Glomerular visceral epithelial cell (primary cell): ENCODE measurements around the gene CCSER1.
"Not testable (repeated sequence)": the region's sequence is repeated elsewhere in the genome, so short reads cannot be mapped to it uniquely, and the experiment has no call there.

Experiments used
- DNase-seq: peaks from one replicate; pipeline ENCODE4 v3.0.0-alpha.2; 2016; ENCODE audit errors: extremely low spot score

The CCSER1 gene

DNA sequence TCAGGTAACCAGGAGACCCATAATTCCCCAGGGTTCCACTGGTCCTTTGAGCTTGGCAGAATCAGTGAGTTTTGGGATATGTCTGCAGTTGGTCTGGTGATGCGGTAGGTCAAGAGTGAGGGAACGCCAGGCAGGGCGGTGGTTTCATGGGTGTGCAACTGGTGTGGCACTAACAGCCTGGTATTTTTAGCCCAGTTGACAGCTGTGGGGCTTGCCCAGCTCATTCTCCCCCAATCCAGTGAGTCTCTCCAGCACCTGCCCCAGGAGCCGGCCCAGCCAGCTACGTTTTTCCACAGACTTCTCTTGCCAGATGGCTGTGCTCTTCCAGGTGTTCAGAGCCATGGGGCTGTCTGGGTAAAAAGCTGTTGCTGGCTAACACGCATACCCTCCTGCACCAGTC, 1019.9 kb downstream of the CCSER1 start:
- DNase-seq = no peak

DNA sequence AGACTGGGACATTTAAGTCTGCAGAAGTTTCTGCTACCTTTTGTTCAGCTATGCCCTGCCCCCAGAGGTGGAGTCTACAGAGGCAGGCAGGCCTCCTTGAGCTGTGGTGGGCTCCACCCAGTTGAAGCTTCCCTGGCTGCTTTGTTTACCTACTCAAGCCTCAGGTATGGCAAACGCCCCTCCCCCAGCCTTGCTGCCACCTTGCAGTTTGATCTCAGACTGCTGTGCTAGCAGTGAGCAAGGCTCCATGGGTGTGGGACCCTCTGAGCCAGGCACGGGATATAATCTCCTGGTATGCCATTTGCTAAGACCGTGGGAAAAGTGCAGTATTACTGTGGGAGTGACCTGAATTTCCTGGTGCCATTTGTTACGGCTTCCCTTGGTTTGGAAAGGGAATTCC, 1026.8 kb downstream of the CCSER1 start:
- DNase-seq = not testable (repeated sequence)

DNA sequence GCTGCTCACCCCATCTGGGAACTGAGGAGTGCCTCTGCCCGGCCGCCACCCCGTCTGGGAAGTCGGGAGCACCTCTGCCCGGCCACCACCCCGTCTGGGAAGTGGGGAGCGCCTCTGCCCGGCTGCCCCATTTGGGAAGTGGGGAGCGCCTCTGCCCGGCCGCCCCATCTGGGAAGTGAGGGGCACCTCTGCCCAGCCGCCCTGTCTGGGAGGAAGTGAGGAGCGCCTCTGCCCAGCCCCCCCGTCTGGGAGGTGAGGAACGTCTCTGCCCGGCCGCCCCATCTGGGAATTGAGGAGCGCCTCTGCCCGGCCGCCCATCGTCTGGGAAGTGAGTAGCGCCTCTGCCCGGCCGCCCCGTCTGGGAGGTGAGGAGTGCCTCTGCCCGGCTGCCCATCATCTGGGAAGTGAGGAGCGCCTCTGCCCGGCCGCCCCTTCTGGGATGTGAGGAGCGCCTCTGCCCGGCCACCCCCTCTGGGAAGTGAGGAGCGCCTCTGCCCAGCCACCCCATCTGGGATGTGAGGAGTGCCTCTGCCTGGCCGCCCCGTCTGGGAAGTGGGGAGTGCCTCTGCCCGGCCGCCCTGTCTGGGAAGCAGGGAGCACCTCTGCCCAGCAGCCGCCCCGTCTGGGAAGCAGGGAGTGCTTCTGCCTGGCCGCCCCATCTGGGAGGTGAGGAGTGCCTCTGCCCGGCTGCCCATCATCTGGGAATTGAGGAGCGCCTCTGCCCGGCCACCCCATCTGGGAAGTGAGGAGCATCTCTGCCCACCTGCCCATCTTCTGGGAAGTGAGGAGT, 1040.9 kb downstream of the CCSER1 start:
- not testable (repeated sequence) for DNase-seq

DNA sequence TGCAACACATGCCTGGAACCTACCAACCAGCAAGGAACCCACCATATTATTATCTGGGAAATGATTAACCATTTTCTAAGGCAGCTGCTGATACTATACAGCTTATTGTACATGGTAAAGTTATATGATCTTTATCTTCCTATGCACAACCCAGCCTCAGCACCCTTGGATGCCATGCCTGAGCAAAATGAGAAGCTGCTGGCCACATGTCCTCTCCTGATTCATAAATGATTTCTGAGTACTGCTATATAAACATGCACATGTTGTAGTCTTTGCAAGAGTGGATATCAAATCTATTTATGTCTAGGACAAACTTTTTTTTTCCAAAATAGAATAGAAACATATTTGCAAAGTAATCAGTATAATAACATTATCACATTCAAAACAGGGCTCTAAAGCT, 1043.6 kb downstream of the CCSER1 start:
- DNase-seq = peak; percentile 2

DNA sequence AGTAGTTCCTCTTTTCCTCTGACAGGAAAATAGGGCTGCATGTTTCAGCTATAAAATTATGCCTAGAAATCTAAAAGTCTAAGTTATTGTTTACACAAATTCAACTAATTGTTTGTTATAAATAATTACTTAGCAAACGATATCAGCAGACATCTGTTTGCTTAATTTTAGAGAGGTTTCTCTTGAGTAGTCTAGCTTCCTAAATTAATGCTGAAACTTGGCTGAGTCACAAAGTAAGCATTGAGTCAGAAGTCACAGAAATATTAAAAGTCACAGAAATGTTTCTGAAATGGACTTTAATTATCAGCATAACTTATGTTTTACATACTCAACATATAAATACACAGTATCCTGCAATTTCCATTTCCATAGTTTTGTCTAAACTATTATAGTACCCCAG, 1044.0 kb downstream of the CCSER1 start:
- DNase-seq = no peak

DNA sequence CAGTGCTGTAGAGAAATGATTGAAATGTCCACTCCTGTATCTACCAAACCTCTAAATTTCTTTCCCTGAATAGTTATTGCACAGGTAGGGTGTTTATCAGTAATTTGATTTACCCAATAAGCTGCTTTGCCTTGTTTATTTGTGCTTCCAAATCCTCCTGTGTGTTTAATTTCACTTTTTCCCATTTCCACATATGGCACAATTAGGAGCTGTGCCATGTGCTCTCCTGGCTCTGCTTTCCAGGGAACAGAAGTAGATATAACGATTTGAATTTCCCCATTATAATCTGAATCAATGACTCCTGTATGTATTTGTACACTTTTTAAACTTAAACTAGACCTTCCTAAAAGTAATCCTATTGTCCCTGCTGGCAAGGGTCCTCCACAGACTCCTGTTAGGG, 1057.9 kb downstream of the CCSER1 start:
- not testable (repeated sequence) for DNase-seq

DNA sequence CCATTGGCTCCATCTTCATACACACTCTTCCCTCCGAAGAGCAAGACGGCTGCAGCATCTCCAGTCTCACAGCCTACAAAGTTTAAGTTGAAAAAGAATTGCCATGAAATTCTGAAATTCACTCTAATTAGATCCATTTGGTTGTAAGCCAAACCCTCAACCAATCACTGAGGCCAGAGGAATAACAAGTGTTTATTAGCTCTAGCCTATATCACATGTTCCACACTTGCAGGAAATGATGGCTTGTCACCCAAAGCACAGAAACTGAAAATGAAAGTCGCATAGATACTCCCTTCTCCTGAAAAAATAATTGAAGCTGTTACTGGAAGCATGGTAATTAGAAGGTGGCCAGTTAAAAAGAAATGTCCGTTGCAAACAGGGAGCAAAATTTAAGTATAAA, 1071.8 kb downstream of the CCSER1 start:
- DNase-seq = peak; percentile 9

DNA sequence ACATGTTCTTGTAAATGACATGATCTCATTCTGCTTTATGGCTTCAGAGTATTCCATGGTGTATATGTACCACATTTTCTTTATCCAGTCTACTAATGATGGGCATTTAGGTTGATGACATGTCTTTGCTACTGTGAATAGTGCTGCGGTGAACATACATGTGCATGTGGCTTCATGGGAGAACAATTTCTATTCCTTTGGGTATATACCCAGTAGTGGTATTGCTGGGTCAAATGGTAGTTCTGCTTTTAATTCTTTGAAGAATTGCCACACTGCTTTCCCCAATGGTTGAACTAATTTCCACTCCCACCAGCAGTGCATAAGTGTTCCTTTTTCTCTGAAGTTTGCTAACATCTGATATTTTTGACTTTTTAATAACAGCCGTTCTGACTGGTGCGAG, 1080.3 kb downstream of the CCSER1 start:
- no peak for DNase-seq

DNA sequence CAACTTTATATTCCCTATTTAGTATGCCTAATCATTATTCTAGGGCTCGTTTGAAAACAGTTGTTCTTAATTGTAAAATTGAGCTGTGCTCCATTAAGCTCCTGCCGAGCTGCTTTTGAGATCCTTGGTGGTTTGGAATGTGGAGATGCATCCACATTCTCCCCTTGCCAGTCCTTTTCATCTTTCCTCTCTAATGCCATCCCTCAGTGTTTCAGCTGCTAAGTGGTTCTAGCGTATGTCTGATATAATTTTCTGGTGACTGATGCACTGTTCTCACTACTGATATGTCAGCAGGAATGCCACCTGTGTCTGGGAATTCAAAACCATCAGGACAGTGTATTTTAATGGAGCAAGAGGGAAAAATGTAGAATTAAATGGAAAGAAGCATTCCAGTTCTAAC, 1085.0 kb downstream of the CCSER1 start:
- no peak for DNase-seq

DNA sequence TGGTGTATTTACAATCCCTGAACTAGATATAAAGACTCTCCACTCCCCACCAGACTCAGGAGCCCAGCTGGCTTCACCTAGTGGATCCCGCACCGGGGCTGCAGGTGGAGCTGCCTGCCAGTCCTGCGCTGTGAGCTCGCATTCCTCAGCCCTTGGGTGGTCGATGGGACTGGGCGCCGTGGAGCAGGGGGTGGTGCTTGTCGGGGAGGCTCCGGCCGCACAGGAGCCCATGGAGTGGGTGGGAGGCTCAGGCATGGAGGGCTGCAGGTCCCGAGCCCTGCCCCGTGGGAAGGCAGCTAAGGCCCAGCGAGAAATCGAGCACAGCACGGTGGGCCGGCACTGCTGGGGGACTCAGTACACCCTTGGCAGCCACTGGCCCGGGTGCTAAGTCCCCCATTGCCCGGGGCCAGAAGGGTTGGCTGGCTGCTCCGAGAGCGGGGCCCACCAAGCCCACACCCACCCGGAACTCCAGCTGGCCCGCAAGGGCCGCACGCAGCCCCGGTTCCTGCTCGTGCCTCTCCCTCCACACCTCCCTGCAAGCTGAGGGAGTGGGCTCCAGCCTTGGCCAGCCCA, 1090.7 kb downstream of the CCSER1 start:
- DNase-seq = not testable (repeated sequence)

DNA sequence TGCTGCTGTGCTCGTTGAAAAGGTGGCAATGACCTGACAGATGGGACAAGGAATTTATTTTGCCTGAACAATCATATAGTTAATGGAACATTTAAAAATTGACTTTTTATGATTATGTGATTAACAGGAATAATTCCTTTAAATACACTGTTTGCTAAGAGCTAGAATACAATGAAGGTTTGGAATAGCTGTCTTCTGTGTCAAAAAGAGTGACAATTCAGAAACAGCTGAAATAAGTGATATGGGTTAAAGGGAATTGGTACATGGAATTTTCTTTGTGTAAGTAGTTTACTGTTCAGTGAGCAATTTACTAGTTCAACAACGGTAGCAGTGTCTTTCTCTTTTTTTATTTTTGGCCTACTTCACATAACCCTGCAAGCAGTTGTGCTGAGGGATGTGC, 1093.1 kb downstream of the CCSER1 start:
- DNase-seq = no peak

DNA sequence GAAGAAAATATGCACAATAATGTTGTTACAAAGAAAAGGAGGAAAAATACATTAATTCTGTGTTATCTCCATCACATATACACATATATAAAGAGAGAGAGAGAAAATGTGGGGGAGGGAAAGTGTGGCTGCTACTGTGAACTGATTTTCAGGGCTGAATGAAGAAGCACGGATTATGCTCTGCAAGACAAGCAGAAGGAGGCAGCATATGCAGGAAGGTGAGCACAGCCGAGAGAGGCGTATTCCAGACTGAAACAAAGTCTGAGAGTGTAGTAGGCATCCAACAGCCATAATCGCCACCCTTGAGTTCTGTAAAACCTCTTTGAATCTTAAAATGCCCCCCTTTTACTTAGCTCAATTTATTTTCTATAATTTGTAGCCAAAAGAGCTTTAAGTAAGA, 1094.8 kb downstream of the CCSER1 start:
- DNase-seq = no peak

DNA sequence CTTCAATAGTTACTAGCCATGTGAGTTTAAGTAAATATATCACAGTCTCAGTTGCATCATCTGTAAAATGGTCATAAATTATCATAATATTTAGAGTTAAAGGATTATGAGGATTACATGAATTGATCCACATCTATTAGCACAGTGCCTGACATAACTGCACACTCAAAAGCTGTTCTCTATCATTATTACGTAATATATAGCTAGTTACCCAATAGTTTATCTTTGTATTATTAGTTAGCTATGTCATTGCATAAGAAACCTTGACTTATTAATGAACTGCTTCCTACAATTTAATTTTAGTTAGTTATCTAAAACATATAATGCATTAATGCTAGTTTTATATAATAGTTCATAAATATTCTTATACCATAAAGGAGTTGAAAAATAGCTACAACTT, 1099.7 kb downstream of the CCSER1 start:
- DNase-seq = no peak

DNA sequence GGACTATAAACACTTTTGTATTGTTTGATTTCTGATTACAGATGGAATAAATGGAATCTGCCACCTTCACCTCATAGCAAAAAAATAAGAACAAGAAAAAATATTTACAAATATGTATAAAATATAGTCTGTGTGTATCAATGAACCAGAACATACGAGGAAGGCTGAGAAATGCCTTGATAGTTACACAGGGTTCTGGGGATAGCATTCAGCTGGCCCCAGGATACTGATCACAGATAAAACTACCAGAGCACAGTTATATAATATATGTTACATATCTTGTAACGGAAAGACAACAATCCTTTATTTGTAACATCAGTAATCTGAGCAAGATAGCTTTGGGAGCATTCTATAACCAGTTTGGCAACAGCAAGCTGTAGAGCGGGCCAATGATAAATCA, 1101.5 kb downstream of the CCSER1 start:
- DNase-seq = no peak

DNA sequence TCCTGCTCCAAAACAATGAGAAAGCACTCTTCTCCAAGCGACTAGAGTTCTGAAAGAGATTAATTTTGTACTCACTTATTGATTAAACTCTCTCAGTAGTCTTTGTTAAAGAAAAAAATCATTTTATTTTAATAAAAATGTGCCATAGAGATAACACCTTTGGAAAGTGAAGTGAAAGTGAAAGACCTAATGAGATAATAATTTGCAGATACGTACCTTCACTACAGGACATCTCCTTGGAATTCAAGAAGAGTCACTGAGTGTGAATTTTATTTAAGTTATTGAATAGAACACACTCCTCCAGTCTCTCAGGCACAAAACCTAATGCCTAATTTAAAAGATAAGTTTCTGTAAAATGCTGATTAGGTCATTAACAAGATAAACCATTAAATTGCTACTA, 1106.0 kb downstream of the CCSER1 start:
- DNase-seq = no peak

DNA sequence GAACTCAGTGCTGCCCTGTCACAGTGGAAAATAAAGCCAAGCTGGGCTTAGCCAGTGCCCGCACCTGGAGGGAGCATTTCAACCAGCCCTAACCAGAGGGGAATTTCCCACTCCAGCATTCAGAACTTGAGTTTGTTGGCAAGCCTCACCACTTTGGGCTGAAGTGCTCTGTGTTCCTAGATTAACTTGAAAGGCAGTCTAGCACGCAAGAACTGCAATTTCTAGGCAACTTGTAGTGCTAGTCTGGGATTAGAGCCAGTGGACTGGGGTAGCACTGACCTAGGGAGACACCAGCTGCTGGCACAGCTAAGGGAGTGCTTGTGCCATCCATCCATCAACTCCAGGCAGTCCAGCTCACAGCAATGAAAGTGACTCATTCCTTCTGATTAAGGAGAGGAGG, 1115.9 kb downstream of the CCSER1 start:
- DNase-seq = peak; percentile 71

DNA sequence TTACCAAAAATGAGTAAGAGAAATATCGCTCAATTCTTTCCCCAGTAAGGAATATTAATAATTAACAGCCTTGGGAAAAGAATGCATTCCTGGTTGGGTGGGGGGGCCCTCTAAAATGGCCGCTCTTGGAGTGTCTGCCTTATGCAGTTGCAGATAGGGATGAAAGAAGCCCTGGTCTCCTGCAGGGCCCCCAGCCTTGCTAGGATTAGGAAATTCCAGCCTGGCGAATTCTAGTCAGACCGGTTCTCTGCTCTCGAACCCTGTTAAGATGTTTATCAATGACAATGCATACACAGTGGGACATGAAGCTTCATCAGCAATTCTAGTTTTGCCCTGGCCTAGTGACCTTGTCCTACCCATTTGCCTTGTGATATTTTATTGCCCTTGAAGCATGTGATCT, 1128.8 kb downstream of the CCSER1 start:
- peak; percentile 54 for DNase-seq

DNA sequence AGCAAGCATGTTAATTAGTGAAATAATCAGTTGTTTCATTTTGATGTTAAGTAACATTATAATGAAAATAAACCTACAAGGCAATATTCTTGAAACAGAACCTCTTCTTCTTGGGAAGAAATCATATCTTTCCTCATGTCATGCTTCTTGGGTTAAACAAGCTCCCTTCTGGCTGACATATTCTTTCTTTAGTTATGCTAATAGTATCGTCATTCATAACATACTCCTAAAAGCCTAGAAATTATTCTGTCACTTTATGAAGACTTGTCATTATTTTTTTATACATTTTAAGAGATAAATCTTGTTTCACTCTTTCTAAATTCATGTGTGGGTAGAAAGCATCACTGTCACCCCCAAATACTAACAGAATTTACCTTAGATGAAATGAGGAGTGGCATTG, 1129.6 kb downstream of the CCSER1 start:
- DNase-seq = no peak

DNA sequence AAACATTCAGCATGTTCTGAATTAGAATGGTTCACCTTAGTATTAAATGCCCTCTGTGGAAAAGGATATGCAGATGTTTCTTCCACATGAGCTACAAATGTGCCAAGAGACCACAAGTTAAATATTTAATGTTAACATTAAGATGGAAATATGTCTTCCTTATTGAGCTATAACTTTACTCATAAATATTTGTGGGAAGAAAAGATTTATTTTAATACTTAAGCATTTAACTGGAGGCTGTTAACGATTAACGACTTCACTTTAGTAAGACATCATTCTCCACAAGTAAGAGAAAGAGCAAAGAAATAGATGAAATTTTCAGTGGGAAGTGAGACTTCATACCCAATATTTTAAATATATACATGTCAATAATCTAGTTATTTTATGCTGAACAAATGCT, 1130.5 kb downstream of the CCSER1 start:
- DNase-seq = peak; percentile 49

DNA sequence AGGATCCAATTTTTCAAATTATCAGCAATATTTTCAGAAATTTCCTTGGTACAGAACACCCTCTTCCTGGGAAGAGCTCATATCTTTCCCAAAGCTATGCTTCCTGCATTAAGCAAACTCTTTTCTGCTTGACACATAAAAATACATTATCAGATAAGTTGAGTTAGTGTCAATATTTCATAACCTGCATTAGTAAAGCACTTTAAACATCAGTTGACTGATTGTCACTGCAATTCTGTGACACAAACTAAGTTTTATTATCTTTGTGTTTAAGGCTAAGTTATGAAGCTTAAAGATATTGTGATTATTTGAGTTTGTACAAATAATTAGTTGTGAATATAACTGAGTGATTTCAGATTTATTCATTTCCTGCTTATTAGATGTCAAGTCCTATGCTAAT, 1131.1 kb downstream of the CCSER1 start:
- no peak for DNase-seq

DNA sequence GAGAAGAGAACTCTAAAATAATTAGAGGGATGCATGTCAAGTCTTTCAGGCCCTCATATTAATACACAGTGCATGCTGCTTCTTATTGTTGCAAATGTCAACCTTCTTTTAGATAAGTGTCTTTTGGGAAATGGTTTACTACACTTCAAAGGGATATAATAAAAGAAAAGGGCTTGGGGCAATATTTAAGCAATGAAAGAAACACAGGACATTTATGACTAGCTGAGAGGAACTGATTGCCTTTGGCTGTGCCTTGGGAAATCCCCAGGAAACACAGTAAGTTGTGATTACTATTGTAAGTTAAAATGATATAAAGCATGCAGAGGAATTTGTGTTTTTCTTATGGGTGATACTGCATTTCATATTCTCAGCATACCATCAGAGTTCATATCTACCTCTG, 1140.3 kb downstream of the CCSER1 start:
- DNase-seq = peak; percentile 14

DNA sequence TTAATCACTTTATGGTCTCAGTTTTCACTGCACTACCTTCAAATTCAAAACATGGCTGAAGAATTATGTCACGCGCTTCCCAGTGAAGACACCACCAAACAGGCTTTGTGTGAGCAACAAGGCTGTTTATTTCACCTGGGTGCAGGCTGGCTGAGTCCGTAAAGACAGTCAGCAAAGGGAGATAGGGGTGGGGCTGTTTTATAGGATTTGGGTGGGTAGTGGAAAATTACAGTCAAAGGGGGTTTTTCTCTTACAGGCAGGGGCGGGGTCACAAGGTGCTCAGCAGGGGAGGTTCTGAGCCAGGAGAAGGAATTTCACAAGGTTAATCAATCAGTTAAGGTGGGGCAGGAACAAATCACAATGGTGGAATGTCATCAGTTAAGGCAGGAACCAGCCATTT, 1141.3 kb downstream of the CCSER1 start:
- DNase-seq = not testable (repeated sequence)

DNA sequence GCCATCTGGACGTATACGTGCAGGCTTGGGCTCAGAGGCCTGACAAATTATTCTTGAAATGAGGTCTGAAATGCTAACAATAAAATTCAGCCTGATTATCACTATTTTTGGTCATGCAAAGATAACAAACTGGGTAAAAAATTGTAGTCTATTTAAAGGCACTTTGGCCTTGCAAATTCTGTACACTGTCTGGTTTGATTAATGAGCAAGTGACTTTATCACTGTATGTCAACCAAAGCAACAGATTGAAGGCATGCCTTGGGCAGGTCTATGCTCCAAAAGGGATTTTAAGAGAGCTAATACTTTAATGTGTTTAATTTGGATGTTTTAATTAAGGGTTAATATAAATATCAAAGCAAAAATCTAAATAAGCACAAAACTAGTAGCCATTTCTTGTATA, 1141.7 kb downstream of the CCSER1 start:
- DNase-seq = no peak

DNA sequence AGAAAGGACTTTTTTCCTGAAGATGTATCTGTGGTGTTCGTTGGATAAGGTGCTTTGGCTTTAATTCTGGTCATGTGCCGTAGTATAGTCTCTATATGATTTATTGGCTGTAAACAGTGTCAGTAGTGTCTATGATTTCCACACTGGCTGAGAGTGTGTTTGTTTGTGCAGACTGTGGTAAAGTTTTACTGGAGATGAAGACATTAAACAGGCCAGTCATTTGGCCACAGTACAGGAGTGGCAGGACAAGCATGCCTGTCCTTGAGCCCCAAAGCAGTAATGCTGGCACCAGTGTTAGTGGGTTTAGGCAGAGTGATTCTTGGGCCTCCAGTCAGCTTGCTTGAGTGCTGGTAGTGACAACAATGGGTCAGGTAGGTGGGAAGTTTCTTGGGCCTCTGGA, 1152.7 kb downstream of the CCSER1 start:
- DNase-seq = no peak
